GM06990 (cell line): ENCODE measurements around the gene ZNF224.

Source experiments
- DNase-seq: peaks from one replicate; pipeline ENCODE4 v3.0.0-alpha.2; 2011; ENCODE audit not compliant: insufficient read length; ENCODE audit errors: extremely low read depth
- H3K27me3 ChIP-seq: replicated peaks from 2 replicates; pipeline ENCODE4 v1.6.0; 2011; ENCODE audit warnings: low read length; ENCODE audit not compliant: control insufficient read depth, insufficient read depth
- H3K36me3 ChIP-seq: 2 replicates; pipeline ENCODE4 v1.5.1; 2011; ENCODE audit warnings: low read length; ENCODE audit not compliant: control insufficient read depth, insufficient read depth
- H3K4me3 ChIP-seq: replicated peaks from 2 replicates; pipeline ENCODE4 v1.5.1; 2011; ENCODE audit warnings: low read depth, mild to moderate bottlenecking, control low read depth, low read length
- TF ChIP-seq, protein P1 (sequence below): IDR thresholded peaks from 2 replicates; pipeline ENCODE4 v1.5.1; 2011; ENCODE audit warnings: low read length, control low read depth, mild to moderate bottlenecking, inconsistent platforms; ENCODE audit not compliant: insufficient read depth, poor library complexity, severe bottlenecking

ZNF224 gene

DNA sequence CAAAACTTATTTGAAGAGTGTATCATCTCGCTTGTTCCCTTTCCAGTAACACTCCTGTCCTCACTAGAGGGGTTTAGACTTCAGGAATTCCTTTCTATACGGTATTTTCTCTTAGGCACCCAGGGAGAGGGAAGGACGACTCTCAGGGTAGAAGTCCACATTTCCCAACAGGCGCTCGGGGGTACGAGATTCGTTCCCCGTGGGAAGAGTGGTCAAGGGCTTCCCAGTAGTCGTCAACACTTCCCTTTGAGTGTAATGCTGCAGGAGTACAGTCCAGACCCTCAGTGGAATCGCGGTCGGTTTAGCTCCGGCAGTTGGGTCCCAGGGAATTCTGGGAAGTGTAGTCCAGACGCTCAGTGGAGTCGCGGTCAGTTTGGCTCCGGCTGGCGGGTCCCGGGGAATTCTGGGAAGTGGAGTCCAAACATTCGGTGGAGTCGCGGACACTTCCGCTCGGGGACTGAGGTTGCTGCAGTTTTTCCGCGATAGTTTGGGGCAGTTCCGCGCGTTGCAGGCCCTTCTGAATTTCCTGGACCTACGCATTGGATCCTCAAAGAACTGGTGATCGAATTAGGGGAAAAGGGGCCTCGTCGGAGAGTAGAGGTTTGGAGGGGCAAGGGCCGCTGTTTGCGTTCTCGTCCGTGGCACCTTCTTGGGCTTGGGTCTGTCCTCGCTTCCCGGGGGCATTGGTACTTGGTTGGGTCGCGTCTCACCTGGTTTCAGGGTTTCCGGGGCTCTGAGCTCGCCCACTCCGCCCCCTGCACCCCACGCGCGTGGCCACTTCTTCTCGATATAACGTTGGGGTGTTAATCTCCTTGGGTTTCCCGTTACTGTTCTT lies at the start of gene ZNF224:
Gene ZNF224 (plus strand): TSS at position 431 of the 835 bp plus-strand sequence. CDS start 3,513 bp downstream, outside the sequence.
- TF ChIP-seq, protein P1, sequence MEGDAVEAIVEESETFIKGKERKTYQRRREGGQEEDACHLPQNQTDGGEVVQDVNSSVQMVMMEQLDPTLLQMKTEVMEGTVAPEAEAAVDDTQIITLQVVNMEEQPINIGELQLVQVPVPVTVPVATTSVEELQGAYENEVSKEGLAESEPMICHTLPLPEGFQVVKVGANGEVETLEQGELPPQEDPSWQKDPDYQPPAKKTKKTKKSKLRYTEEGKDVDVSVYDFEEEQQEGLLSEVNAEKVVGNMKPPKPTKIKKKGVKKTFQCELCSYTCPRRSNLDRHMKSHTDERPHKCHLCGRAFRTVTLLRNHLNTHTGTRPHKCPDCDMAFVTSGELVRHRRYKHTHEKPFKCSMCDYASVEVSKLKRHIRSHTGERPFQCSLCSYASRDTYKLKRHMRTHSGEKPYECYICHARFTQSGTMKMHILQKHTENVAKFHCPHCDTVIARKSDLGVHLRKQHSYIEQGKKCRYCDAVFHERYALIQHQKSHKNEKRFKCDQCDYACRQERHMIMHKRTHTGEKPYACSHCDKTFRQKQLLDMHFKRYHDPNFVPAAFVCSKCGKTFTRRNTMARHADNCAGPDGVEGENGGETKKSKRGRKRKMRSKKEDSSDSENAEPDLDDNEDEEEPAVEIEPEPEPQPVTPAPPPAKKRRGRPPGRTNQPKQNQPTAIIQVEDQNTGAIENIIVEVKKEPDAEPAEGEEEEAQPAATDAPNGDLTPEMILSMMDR: no peak
- Histone ChIP-seq H3K36me3 (peaks cover 4% of the 10 kb centered on the region), H3K27me3 (no peaks in the 10 kb centered on the region), H3K4me3 (peak within 1 kb of the TSS; percentile 74)
- peak; percentile 85 for DNase-seq

DNA sequence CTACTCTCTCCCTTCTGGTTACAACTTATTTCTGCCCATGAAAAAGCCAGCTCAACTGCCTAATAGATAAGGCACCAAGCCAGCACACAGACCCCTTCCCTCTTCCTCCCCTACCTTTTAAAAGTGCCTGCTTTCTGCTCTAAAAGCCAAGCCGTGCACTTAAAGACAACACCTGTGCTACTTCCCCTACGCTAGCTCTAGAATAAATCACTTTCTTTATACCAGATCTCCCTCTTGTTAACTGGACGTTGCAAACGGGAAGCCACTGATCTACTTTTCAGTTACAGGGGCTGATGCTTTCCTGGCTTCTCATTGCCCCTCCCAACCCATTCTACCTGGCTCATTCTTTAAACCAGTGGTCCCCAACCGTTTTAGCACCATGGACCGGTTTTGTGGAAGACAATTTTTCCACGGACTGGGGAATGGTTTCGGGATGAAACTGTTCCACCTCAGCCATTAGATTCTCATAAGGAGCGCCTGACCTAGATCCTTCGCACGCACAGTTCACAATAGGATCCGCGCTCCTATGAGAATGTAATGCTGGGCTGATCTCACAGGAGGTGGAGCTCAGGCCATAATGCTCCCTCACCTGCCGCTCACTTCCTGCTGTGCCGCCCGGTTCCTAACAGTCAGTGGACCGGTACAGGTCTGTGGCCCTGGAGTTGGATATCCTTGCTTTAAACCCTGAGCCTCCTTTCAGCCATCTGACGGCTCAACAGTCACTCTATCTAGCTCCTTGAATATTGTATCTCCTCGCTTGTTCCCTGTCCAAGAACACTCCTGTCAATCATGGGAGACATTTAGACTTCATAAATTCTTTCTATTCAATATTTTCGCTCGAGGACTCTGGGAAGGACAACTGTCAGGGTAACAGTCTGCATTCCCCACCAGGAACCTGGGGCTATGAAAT lies 43.2 kb upstream of the ZNF224 start:
- H3K36me3 ChIP-seq: no peaks in the 10 kb centered on the region
- H3K27me3 ChIP-seq: no peaks in the 10 kb centered on the region
- TF ChIP-seq, protein P1: no peak
- H3K4me3 ChIP-seq: peak overlapping the region; percentile 65
- no peak for DNase-seq

DNA sequence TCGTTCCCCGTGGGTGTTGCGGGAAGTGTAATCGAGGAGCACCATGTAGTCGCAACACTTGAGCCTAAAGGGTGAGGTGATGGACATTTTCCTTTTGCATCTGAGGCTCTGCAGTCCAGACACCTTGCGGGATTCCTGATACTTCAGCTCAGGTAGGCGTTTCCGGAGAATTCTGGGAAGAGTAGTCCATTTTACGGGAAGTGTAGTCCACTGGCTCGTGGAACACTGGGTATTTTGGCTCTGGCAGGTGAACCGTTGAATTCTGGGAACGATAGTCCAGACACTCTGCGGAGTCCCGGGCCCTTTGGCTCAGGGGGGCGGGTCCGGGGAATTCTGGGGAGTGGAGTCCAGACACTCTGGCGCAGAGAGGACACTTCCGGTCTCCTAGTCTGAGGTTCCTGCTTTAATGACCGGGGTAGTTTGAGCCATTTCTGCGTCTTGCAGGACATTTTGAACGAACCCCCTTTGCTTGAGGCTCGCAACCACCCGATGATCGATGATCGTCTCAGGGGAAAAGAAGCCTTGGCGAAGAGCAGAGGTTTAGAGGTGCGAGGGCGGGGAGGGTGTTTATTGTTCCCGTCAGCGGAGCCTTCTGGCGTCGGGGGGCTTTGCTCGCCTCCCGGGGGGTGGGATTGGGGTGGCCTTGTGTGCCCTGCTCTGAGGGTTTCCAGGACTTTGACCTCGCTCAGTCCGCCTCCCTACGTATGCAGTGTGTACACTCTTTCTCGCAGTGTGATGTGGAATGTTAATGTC lies 42.3 kb upstream of the ZNF224 start, which contains the start of gene ZNF223:
Gene ZNF223 (plus strand): TSS at position 387 of the 753 bp plus-strand sequence. CDS start 3,141 bp downstream, outside the sequence.
- H3K36me3 ChIP-seq: no peaks in the 10 kb centered on the region
- no peaks in the 10 kb centered on the region for H3K27me3 ChIP-seq
- TF ChIP-seq, protein P1: no peak
- H3K4me3 ChIP-seq: peak within 1 kb of the TSS; percentile 65
- peak; percentile 59 for DNase-seq

DNA sequence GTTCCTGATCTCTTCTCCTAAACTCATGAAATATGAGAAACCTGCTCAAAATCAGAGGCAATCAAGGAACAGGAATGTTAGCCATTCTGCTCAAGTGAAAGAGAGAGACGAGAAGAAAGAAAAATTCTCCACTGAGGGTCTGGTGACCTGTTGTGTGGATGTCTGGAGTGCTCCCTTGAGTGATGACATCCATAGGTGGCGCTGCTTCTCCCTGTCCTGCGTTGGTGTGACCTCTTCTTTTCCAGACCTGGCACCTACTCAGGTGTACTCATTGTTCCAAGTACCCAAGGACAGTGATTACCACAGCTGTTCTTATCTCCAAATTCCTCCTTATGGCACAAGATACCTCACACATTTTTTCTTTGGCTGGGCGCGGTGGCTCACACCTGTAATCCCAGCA lies 38.3 kb upstream of the ZNF224 start:
- TF ChIP-seq, protein P1: no peak
- no peak for DNase-seq
- Histone ChIP-seq H3K36me3 (no peaks in the 10 kb centered on the region), H3K27me3 (no peaks in the 10 kb centered on the region), H3K4me3 (no peak overlapping the region)

DNA sequence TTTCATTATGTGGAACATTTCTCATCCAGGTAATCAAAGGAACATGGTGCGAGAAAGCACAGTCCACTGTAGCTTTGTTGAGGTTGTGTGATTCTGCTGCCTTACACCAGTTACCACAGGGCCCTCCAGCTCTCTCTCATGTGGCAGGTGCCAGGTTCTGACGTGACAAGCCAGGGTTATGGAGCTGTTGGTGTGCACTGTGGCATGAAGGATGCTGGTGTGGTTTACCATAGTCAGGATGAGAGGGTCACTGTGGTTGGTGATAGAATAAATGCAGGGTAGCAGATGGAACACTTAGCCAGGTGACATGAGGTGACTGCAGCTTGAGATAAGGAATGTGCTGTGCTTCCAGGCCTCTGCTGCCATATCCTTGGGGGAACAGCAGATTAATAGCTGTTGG lies 34.9 kb upstream of the ZNF224 start:
- TF ChIP-seq, protein P1: no peak
- H3K36me3 ChIP-seq: no peaks in the 10 kb centered on the region
- H3K27me3 ChIP-seq: no peaks in the 10 kb centered on the region
- no peak for DNase-seq
- H3K4me3 ChIP-seq: no peak overlapping the region
